ENCODE data around the gene KLRG1.

DNA sequence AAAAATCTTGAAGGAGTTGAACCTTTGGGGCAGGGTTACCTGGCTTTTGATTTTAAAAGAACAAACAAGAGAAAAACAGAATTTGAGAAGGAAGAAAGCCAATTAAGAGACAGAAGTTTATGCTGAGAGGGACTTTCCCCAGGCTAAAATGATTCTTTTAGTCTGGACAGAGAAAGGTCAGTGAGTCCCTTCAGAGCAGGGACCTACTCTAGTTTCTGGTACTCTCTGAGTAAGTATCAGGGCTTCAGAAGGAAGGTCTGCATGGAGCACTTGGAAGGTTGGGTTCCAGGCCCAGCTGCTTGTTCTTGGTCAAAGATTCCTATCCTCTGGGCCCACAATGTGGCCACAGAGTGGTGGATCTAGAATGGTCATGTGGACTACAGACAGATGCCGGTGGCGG lies 59.6 kb downstream of the KLRG1 start:
- TF ChIP-seq CTCF (IDR thresholded peaks at IDR 0.05) (no peak), POLR2A (IDR thresholded peaks at IDR 0.05) (no peak)
